GM12801 (cell line): ENCODE measurements around the gene ZNF408.

Source experiments
- TF ChIP-seq, protein P1 (sequence below): IDR thresholded peaks from one replicate; pipeline ENCODE4 v1.5.1; 2011; ENCODE audit warnings: control low read depth; ENCODE audit not compliant: insufficient read length; ENCODE audit errors: extremely low read depth

Gene ZNF408

DNA sequence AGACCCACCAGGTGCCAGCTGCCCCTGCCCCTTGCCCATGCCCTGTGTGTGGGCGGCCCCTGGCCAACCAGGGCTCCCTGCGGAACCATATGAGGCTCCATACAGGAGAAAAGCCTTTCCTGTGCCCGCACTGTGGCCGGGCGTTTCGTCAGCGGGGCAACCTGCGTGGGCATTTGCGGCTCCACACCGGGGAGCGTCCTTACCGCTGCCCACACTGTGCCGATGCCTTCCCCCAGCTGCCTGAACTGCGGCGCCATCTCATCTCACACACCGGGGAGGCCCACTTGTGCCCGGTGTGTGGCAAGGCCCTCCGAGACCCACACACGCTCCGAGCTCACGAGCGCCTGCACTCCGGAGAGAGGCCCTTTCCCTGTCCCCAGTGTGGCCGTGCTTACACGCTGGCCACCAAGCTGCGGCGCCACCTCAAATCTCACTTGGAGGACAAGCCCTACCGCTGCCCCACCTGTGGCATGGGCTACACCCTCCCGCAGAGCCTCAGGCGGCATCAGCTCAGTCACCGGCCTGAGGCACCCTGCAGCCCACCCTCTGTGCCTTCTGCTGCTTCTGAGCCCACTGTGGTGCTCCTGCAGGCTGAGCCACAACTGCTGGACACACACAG lies 4.3 kb downstream of the ZNF408 start:
- TF ChIP-seq, protein P1, sequence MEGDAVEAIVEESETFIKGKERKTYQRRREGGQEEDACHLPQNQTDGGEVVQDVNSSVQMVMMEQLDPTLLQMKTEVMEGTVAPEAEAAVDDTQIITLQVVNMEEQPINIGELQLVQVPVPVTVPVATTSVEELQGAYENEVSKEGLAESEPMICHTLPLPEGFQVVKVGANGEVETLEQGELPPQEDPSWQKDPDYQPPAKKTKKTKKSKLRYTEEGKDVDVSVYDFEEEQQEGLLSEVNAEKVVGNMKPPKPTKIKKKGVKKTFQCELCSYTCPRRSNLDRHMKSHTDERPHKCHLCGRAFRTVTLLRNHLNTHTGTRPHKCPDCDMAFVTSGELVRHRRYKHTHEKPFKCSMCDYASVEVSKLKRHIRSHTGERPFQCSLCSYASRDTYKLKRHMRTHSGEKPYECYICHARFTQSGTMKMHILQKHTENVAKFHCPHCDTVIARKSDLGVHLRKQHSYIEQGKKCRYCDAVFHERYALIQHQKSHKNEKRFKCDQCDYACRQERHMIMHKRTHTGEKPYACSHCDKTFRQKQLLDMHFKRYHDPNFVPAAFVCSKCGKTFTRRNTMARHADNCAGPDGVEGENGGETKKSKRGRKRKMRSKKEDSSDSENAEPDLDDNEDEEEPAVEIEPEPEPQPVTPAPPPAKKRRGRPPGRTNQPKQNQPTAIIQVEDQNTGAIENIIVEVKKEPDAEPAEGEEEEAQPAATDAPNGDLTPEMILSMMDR, result no peak

DNA sequence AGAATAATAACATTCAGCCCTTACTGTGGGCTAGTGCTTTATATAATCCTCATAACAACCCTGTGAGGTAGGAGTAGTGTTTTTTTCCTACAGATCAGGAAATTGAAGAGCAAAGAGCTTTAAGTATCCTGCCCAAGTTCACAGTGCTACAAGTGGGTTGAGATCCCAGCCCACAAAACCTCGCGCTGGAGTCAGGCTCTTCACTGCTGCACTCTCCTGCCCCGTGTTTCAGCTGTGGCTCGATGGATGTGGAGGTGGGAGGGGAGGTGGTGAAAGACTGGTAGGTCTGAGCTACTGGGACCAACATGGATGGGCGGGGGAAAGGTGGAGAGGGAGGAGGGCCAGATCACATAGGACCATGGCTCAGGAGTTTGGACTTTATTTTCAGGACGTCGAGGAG lies 6.1 kb downstream of the ZNF408 start:
- TF ChIP-seq, protein P1, result no peak

DNA sequence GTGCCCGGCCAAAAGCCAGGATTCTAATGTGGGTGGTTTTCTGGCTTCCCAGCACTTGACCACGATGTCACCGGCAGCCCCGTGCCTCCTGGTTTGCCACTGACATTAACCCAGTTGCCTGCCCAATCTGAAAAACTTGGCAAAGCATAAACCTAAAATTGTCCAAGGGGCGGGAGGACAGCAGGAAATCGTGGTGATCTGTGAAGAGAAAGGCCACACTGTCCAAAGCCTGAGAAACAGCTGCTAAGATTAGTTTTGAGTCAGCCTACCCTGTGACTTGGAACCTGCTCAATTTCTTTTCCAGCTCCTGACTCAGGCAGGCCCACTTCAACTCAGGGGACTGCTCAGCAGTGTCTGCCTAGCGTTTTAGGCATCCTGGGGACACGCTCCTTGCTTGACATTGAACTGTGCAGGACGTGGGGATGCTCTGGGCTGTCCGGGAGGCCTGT lies 10.0 kb downstream of the ZNF408 start:
- TF ChIP-seq, protein P1, result no peak

DNA sequence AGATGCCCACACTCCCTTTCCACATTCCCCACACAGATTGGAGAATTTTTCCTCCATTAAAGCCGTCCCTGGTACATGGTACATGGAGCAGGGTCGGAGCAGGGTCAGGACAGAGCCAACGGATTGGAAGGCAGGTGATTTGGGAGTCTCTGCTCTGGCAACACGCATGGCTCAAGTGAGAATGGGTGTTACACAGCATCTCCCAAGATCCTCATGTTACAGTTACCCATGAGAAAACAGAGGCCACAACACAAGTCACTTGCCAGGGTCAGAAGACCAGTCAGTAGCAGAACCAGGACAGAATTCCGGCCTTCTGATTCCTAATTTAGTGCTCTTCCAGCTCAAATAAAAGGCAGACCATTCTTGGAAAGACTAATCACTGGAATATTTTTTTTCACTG lies 10.5 kb downstream of the ZNF408 start:
- TF ChIP-seq, protein P1, result no peak

DNA sequence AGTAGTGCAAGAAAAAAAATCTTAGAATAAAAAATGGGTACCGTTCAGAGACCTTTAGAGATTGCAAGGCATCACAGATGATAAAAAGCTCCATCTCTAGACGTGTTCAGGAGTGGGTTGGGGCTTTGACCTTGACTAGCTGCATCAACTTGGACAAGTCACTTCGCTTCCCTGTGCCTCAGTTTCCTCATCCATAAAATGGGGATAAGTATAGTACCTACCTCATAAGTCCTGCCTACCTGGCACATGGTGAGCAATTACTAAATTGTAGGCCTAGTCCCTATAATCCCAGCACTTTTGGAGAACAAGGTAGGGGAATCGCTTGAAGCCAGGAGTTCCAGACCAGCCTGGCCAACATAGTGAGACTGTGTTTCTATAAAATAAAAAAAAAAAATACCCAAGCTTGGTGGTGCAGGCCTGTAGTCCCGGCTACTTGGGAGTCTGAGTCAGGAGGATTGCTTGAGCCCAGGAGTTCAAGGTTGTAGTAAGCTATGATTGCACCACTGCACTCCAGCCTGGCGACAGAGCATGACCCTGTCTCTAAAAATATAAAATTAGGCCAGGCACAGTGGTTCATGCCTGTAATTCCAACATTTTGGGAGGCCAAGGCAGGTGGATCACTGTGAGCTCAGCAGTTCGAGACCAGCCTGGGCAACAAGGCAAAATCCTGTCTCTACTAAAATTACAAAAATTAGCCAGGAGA lies 12.2 kb downstream of the ZNF408 start:
- TF ChIP-seq, protein P1, result no peak

DNA sequence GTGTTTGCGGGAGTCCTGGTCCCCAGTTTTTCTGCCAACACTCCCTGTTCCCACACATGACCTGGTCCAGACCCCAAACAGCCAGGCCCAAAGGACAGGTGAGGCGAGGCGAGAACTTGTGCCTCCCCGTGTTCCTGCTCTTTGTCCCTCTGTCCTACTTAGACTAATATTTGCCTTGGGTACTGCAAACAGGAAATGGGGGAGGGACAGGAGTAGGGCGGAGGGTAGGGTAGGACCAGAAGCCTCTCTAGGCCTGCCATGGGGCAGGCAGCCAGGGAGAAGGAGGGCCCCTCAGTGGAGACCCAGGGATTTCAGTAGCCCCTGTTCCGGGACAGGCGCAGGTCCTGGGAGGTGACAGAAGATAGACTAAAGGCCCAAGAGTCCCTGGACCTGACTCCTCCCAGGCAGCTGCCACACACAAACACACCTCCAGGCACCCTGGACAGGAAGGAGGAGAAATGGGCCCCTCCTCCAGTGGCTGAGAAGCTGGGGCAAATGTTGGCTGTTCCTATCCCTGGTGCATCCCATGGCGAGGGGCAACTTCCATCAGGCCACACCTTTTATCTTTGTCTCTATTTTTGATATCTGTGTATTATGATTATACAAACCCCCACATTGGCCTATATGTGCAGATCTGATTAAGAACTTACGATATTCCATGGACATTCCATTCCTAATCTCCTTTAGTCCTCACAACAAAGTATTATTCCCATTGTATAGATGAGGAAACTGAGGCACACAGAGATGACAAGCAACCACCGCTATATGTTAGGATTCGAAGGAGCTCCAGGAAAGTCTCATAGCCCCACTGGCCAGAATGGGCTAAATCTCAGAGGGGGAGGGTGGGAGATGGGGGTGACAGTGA lies 17.6 kb downstream of the ZNF408 start:
- TF ChIP-seq, protein P1, result no peak

DNA sequence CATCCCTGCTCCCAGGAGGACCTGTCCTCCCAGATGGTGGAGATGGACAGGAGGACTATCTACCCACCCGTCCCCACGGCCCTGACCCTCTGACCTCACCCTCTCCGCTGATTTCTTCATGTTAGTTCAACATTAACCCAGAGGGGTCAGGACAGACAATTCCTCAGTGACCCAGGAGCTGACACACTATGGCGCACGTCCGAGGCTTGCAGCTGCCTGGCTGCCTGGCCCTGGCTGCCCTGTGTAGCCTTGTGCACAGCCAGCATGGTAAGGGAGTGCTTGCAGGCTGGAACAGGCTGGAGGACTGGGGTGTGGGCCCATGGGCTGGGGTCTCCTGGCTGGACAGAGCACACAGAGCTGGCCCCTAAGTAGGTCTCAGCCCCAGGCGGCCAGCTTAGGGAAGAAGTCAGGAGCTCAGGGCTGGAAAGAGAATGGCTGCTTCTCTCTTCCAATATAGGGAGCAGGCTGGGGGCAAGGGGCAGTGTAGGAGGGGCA lies 18.3 kb downstream of the ZNF408 start, which contains the start of gene F2:
TSS of gene F2 (plus strand) at position 166 of the 495 bp plus-strand sequence. CDS start at position 189, 23 bp downstream.
- TF ChIP-seq, protein P1, result no peak
